Measurements from ENCODE around the gene IRF5. TPM values are rescaled to one million over a fixed set of nuclear protein-coding genes. Genes with fewer than 3 reads are reported as not detected.

IRF5 gene
- total RNA-seq (2021) (not detected in 2 replicates), Bru-seq, nascent RNA (percentile 7 among the genes with signal in this experiment), BruChase-seq, experiment 1, labeled RNA remaining after a 2-hour chase (percentile 13 among the genes with signal in this experiment), BruChase-seq, experiment 2, labeled RNA remaining after a 6-hour chase (percentile 6 among the genes with signal in this experiment)
- long read RNA-seq: 0 reads

- intact Hi-C loops (cut with micrococcal nuclease; ENCODE audit: unreplicated experiment): no loop called here
- H3K27me3 ChIP-seq (replicated peaks; ENCODE audit: insufficient read depth, low read depth, low read length, poor library complexity): peaks cover 46% of the 10 kb centered on the region
- no peaks in the 10 kb centered on the region for H3K36me3 ChIP-seq (ENCODE audit: insufficient read depth, low read length, poor library complexity, severe bottlenecking)
- TF ChIP-seq CTCF (conservative IDR thresholded peaks at IDR 0.05; ENCODE audit: low read depth, low read length): no peak
- peak; percentile 63 for TF ChIP-seq EZH2 (IDR thresholded peaks at IDR 0.05; ENCODE audit: borderline replicate concordance, low read depth, low read length, poor library complexity, severe bottlenecking)
- no peak for DNase-seq (ENCODE audit: low spot score)
- BruUV-seq (replicated peaks): no TSS peak
- POLR2A ChIA-PET (ENCODE audit: low non-redundant PET): interaction anchor here (0.6 kb wide), 1 partner anchor 88 kb away, joined by 12 read pairs; no protein-coding TSS in a partner anchor
- H3K4me1 ChIP-seq (ENCODE audit: insufficient read depth, low read length, poor library complexity, severe bottlenecking): no peaks in the 10 kb centered on the region
- peak within 1 kb of the TSS; percentile 48 for H3K4me3 ChIP-seq (ENCODE audit: low read depth, low read length, poor library complexity, severe bottlenecking)
- CTCF ChIA-PET: no interaction called here
- H3K9me3 ChIP-seq (ENCODE audit: low read depth, low read length, poor library complexity, severe bottlenecking): no peaks in the 10 kb centered on the region
- no peak within 1 kb of the TSS for H3K27ac ChIP-seq (ENCODE audit: low read depth, low read length, poor library complexity, severe bottlenecking)
Observed at GRCh38 chr7:128937647-128938543, at the start of gene IRF5. TSS of gene IRF5 (plus strand) at chr7:128937927. CDS start at chr7:128942082, 4,155 bp downstream.

- CTCF ChIA-PET: no interaction called here
Observed at GRCh38 chr7:128888039-128888755, 49.5 kb upstream of the IRF5 start.

More at GRCh38 chr7:128888039-128888755, 49.5 kb upstream of the IRF5 start:
- DNase-seq (ENCODE audit: low spot score): no peak
- Histone ChIP-seq H3K9me3 (ENCODE audit: low read depth, low read length, poor library complexity, severe bottlenecking) (no peaks in the 10 kb centered on the region), H3K4me3 (ENCODE audit: low read depth, low read length, poor library complexity, severe bottlenecking) (no peak overlapping the region), H3K36me3 (ENCODE audit: insufficient read depth, low read length, poor library complexity, severe bottlenecking) (no peaks in the 10 kb centered on the region), H3K4me1 (ENCODE audit: insufficient read depth, low read length, poor library complexity, severe bottlenecking) (no peaks in the 10 kb centered on the region), H3K27me3 (replicated peaks; ENCODE audit: insufficient read depth, low read depth, low read length, poor library complexity) (peaks cover 21% of the 10 kb centered on the region), H3K27ac (ENCODE audit: low read depth, low read length, poor library complexity, severe bottlenecking) (no peak overlapping the region)
- intact Hi-C loops (cut with micrococcal nuclease; ENCODE audit: unreplicated experiment): loop anchor here (10.0 kb wide), 1 partner anchor 93 kb away; the partner anchor contains the start of gene CCDC136
- no TSS peak for BruUV-seq (replicated peaks)
- POLR2A ChIA-PET (ENCODE audit: low non-redundant PET): no interaction called here
- TF ChIP-seq EZH2 (IDR thresholded peaks at IDR 0.05; ENCODE audit: borderline replicate concordance, low read depth, low read length, poor library complexity, severe bottlenecking) (no peak), CTCF (conservative IDR thresholded peaks at IDR 0.05; ENCODE audit: low read depth, low read length) (no peak)
